OCI-LY7 (cell line): ENCODE data around the gene GET4.

Source experiments
- EZH2phosphoT487 ChIP-seq: fragments of 200-600 bp; sonication (generic); IDR thresholded peaks from 2 replicates; pipeline ENCODE4 v1.6.1; 2018; ENCODE audit warnings: low read depth, borderline replicate concordance, mild to moderate bottlenecking, mixed run types, antibody characterized with exemption, low read length, moderate library complexity, mixed read lengths
- TF ChIP-seq, protein P1 (sequence below): fragments of 200-600 bp; sonication (generic); conservative IDR thresholded peaks from 2 replicates; pipeline ENCODE4 v1.5.1; 2014; ENCODE audit warnings: mild to moderate bottlenecking, antibody characterized with exemption, low read length, moderate library complexity, mixed read lengths

DNA sequence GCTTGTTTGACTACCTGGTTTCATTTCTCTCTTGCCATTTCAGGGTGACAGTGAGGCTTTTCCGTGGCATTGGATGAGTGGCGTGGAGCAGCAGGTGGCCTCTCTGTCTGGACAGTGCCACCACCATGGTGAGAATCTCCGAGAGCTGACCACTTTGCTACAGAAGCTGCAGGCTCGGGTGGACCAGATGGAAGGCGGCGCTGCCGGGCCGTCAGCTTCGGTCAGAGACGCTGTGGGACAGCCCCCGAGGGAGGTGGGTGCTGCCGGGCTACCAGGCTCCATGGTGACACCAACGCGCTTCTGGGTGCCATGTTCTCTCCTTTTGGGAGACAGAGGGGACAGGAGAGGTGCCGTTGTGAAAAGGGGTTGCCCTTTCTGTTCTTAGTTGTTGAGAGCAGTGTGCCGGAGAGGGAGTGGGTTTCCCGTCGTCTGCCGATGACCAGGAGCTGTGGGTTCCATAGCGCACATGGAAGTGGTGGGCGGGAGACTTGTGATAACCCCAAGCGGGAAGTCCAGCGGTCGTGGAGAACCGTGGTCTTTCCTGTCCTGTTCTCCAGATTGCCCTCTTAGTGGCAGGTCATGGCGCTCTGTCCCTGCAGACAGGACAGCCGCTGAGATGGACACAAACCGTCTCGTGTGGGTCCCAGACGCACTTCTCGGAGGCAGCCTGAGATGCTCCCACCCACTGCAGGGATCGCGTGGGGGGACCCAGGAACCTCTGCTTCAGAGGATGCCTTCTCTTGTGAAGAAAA lies 22.8 kb upstream of the GET4 start:
- TF ChIP-seq, protein P1, sequence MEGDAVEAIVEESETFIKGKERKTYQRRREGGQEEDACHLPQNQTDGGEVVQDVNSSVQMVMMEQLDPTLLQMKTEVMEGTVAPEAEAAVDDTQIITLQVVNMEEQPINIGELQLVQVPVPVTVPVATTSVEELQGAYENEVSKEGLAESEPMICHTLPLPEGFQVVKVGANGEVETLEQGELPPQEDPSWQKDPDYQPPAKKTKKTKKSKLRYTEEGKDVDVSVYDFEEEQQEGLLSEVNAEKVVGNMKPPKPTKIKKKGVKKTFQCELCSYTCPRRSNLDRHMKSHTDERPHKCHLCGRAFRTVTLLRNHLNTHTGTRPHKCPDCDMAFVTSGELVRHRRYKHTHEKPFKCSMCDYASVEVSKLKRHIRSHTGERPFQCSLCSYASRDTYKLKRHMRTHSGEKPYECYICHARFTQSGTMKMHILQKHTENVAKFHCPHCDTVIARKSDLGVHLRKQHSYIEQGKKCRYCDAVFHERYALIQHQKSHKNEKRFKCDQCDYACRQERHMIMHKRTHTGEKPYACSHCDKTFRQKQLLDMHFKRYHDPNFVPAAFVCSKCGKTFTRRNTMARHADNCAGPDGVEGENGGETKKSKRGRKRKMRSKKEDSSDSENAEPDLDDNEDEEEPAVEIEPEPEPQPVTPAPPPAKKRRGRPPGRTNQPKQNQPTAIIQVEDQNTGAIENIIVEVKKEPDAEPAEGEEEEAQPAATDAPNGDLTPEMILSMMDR = no peak
- no peak for TF ChIP-seq EZH2phosphoT487
